Activated CD8-positive, alpha-beta memory T cell treated with anti-CD3 and anti-CD28 coated beads for 1 hour (primary cell): ENCODE results near the gene PTGR1.
A peak's percentile ranks its signal among the peaks of the same experiment; 100 is the strongest.

Experiments
- DNase-seq, 2 donors: peaks; one replicate each; pipeline ENCODE4 v3.0.0-alpha.2; 2020; ENCODE audit warnings: low read depth in 1 of 2; ENCODE audit errors: extremely low read depth in 1 of 2

Gene PTGR1

DNA sequence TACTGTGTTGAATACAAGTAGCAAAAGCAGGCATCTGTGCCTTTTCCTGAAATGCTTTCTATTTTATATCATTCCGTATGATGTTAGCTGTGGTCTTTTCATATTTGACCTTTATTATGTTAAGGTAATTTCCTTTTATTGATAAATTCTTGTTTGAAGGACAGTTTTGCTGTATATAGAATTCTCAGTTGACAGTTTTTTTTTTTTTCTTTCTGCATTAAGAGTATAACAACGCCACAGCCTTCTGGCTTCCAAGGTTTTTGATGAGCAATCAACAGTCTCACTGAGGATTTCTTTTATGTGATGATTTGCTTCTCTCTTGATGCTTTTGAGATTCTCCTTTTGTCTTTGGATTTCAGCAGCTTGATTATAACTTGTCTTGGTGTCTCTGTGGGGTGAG is 50.8 kb downstream of the PTGR1 start:
- no peak for DNase-seq

- no peak for DNase-seq
These were observed 56.8 kb downstream of the PTGR1 start for GRCh38 chr9:111542497-111543254.

DNA sequence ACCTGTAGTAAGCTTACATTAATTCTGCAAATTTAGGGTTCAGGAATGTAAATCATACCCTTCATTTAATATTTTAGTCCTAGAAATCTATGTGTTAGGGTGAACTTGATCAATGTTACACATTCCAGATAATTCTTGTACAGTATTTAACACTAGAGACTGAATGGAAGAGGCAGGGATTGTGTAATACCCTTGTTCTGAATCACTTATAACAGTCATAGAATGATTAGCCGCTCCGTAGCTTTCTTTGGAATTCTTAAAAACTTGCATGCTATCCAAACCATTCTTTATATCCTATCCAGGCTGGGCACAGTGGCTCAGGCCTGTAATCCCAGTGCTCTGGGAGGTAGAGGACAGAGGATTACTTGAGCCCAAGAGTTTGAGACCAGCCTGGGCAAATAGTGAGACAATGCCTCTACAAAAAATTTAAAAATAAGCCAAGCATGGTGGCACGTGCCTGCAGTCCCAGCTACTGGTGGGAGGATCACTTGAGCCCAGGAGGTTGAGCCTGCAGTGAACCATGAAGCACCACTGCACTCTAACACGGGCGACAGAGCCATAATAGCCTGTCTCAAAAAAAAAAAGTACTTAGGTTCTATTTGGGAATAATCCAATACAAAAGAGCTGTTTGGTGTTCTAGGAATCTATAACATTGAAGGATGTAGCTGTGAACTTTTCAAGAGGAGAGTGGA is 66.2 kb downstream of the PTGR1 start:
- DNase-seq: no peak

GRCh38 chr9:111531716-111532115 is 67.7 kb downstream of the PTGR1 start:
- no peak for DNase-seq

GRCh38 chr9:111529787-111530186 is 69.7 kb downstream of the PTGR1 start:
- no peak for DNase-seq

- DNase-seq: no peak
These were observed 72.1 kb downstream of the PTGR1 start for GRCh38 chr9:111527347-111527746.

DNA sequence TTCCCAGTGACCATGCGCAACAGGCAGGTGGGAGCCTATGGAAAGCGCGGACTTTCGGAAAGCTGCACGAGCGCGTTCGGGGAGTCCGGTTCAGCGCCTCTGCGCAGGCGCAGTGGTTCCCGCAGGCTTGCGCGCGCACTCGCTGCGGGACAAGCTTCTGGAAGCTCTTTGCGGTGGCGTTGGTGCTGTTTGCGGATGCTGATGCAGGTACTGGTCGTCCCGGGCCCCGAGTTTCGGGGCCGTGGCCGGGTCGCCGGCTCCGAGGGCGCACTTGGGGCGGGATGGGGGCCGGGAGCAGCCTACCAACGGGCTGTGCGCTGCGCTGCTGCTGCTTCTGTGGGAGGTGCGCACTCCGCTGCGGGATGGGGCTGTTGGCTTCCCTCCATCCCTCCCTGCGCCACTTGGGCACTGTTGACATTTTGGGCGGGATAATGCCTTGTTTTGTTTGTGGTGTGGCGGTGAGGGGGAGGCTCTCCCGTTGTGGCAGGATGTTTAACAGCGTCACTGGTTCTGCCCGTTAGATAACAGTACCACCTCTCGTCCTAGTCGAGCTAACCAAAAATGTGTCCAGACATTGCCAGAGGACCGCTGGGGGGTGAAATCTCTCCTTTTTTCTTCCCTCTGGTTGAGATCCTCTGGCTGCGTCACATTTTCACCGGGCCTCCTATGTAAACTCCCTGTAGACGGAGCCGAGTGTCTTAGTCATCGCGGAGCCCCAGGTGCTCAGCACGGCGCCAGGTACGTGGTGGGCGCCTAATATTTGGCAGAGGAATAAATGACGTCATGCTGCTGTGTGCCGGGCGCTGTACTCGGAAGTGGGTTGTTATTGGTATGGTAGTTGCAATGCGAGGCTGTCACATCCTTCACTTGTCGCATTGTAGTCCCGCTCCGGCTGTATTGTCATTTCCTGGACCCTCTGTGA is 74.1 kb downstream of the PTGR1 start, which contains the start of gene ZNF483:
ZNF483 (plus strand) TSS at position 124 of the 922 bp plus-strand sequence. CDS start 2,217 bp downstream, outside the sequence.
- DNase-seq: peak; percentile 50 to 61

DNA sequence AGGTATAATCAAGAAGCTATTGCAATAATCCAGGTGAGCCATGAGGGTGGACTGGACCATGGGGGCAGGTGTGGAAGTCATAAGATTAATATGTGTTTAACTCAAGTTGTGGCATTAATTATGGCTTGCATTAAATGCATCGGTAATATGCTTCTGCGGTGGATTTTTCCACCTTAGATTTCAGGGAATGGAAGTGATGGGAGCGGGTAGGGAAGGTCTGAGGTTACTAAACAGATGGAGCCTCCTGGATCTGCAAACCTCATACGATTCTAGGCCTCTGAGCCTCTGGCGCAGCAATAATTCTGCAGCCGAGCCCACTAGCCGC is 74.8 kb downstream of the PTGR1 start:
- no peak for DNase-seq

DNA sequence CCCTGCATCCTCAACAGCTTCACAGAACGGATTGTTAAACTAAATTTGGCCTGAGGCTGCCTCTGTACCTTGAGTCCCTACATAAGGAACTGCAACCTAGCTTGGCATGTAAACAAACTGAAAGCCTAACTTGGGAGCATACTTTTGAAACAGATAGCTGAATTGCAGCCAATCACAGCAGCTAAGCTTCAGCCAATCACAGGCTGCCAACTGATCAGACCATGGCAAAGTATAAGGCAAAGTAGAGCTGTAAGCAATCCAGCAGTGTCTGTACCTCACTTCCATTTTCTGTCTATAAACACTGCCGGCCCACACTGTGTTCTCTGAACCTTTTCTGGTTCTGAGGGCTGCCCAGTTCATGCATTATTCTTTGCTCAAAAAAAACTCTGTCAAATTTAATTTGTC is 83.4 kb downstream of the PTGR1 start:
- no peak for DNase-seq

- DNase-seq: no peak
These were observed 84.5 kb downstream of the PTGR1 start for GRCh38 chr9:111514967-111515366.
